Measurements from ENCODE around the gene NSDHL.

The NSDHL gene

GRCh38 chrX:152843852-152844251 lies 13.0 kb downstream of the NSDHL start:
- DNase-seq (ENCODE audit: low spot score), result no peak

DNA sequence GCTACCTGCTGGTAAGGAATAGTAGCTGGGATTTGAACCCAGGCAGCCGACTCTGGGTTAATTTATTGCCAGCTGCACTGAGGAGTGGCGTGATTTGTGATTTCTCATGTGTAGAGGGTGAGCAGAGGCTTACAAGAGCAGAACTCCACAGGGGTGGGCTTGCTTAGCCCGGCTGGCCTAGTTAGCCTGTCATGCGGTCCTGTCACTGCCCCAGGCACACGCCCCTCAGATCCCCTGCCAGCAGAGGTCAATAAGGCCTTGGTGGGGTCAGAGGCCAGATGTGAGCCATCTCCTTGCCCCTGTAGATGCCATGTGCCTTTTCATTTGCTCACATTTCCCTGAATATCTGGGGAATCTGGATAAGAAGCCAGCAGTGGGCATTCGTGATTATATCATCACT lies 13.4 kb downstream of the NSDHL start:
- DNase-seq (ENCODE audit: low spot score), result no peak

DNA sequence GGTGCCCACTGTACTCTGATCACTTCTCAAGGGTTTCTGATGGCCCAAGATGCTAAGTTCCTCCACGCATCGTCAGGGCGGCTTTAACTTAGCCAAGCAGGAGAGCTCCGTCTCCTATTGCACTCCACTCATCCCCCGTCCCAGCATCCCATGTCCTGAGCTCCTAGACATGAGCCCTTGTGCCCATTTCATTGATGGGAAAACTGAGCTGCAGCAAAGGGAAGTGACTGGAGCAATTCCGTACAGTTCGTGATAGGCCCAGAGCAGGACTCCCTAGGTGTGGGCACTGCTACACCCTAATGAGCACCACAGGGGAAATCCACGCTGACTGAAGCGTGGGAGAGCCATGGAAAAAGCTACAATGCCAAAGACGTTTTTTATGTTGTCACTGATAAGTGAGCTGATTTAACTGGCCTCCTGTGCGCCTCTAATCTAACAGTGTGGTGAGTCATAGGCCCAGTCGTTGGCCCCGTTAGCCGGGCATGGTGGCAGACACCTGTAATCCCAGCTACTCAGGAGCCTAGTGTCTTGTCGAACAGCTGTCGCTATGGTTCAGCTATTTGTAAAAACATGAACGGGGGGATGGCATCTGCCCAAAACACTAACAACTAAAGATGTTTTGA lies 14.9 kb downstream of the NSDHL start:
- no peak for DNase-seq (ENCODE audit: low spot score)

DNA sequence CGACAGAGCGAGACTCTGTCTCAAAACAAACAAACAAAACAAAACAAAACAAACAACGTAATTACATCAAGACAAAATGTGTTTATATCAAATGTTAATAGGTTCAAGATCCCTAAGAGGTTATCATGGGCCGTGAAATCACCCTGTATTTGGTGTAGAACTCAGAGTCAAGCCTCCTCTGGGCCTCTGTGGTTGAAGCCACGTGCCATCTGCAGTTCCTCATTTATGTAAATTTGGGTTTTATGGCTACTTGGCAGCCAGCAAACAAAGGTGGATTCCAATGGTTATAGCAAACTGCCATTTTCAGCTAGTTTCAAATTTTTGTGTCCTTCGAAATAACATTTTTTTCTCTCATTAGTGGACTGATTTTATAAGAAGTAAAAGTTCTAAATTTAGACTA lies 16.4 kb downstream of the NSDHL start:
- no peak for DNase-seq (ENCODE audit: low spot score)

- DNase-seq (ENCODE audit: low spot score), result no peak
Measured at GRCh38 chrX:152850465-152850864, 19.6 kb downstream of the NSDHL start.

- no peak for DNase-seq (ENCODE audit: low spot score)
Measured at GRCh38 chrX:152853986-152854385, 23.1 kb downstream of the NSDHL start.

DNA sequence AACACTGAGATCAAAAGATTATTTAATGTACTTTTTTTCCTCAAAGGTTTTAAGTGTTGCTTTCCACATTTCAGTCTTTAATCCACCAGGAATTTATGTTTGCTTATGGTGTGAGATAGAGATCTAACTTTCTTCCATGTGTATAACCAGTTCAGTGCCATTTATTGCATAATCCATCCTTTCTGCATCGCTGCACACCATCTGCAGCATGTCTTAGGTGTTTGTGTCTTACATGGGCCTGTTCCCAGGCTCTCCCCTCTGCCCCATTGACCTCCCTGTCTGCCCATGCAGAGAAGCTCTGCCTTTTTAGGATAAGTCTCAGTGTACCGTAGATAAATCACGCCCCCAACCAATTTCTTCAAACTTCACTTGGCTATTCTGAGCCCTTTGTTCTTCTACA lies 30.3 kb downstream of the NSDHL start:
- peak; percentile 63 for DNase-seq (ENCODE audit: low spot score)

DNA sequence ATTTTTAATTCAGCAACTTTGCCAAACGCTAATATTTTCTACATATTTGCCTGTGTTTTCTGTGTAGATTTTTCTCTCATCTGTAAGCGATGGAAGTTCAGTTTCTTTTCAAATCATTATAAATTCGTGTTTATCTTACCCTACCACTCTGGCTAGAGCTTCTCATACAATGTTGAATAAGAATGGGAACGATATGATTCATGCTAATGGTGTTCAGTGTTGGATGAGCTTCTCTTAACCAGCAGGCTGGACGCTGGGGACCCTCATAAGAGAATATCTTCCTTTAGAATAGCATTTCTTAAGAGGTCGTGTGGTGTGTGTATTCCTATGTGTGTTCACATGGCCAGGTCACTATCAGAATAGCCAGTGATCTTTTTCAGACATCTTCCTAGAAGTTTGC lies 31.0 kb downstream of the NSDHL start:
- DNase-seq (ENCODE audit: low spot score), result no peak

GRCh38 chrX:152865232-152865920 lies 34.5 kb downstream of the NSDHL start:
- no peak for DNase-seq (ENCODE audit: low spot score)

GRCh38 chrX:152866386-152866785 lies 35.5 kb downstream of the NSDHL start:
- no peak for DNase-seq (ENCODE audit: low spot score)

DNA sequence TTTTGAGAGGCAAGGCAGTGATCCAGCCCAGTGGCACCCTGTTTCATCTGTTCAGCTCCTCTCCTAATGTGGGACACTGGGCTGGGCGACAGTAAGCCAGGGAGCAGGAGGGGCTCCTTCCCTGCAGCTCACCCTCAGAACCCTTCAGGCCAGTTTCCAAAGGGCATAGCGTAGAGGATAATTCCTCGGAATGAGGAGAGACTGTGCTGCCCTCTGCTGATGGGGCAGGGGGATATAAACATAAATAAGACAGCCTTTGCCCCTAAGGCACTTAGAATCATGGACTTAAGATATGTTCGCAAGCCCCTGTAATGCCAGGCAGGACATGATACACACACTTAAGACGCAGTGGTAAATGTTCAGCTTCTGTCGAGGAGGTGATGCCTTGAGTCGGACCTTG lies 39.1 kb downstream of the NSDHL start:
- DNase-seq (ENCODE audit: low spot score), result no peak

GRCh38 chrX:152871260-152871659 lies 40.4 kb downstream of the NSDHL start:
- no peak for DNase-seq (ENCODE audit: low spot score)

- no peak for DNase-seq (ENCODE audit: low spot score)
Measured at GRCh38 chrX:152872522-152872921, 41.7 kb downstream of the NSDHL start.

GRCh38 chrX:152873361-152873760 lies 42.5 kb downstream of the NSDHL start:
- DNase-seq (ENCODE audit: low spot score), result no peak

- no peak for DNase-seq (ENCODE audit: low spot score)
Measured at GRCh38 chrX:152876931-152877840, 46.3 kb downstream of the NSDHL start.

DNA sequence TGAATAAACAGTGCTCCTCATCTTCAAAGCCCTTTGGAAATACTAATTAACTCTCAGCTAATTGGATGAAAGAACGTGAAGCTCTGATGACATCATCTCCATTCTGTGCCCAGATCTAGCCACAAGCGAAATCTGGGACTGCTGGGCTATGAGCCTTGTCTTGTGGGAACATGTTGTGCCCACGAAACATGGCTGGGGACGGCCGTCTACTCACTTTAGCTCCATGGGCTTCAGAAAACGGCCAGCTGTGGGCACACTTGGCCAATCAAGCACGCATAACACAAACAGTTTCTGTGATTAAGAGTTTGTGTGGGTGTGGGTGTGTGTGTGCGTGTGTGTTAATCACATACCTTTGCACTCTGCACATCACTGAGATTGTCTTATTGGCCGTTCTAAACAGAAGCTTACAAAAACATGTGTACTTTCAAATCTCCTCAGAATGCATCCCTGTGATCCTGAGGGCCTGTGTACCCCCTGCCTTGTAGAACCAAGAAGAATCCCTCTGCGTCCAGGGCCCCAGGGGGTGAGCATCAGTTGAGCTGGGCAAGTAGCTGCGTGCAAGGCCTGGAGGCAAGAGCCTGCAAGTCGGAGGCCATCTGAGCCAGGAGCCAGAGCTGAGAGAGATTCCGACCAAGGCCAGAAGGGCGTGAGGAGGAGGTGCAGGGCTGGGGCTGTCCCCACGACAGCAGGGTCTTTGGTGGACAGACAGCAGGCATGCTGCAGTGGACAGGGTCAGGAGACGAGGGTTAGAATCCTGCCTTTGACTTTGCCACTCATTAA lies 48.3 kb downstream of the NSDHL start:
- DNase-seq (ENCODE audit: low spot score), result no peak

DNA sequence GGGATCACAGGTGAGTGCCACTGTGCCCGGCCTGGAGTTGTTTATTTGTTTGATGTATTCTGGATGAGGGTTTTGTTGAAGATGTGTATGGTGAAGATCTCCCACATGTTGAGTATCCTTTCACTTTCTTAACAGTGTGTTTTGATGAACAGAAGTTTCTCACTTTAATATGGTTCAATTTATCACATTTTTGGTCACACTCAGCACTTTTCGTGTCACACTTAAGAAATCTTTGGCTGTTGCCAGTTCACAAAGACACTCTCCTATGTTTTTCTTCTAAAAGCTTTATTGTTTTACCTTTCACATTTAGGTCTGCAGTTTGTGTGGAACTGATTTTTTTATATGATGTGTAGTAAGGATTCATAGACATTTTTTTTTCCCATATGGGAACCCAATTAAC lies 50.4 kb downstream of the NSDHL start:
- DNase-seq (ENCODE audit: low spot score), result no peak

DNA sequence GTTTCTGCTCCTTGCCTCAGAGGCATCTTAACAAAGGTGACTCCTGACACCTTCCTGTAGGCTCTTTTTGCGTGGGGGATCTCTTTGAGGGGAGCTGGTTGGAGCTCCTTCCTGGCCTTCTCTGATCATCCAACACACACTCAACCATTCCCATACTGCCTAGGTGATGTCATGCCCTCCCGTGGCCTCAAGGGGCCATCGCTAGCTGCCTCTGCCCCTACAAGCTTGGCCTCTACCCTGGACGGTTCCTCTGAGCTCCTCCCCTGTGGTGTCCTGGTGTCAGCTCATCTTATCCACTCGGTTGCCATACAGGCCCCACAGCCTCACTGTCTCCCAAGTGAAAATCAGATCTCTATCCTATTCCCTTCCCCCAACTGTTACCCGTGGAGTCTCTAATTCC lies 53.3 kb downstream of the NSDHL start:
- no peak for DNase-seq (ENCODE audit: low spot score)

DNA sequence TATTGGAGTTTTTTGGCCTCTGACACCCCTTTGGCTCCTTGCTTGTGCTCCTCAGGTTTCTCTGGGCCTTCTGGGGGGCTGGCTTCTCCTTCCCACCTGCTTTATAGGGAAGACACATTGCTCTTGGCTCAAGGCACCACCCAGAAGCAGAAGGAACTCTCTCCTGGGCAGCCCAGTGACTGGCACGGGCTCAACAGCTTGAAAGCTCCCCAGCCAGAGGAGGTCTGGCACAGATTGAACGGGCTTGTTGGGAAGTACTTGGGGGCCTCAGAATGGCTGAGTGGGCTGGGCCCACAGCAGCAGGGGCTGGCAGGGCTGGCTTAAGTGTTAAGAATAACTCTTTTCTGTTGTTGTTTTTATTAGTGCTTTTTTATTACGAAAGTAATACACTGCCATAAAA lies 55.9 kb downstream of the NSDHL start:
- DNase-seq (ENCODE audit: low spot score), result no peak

DNA sequence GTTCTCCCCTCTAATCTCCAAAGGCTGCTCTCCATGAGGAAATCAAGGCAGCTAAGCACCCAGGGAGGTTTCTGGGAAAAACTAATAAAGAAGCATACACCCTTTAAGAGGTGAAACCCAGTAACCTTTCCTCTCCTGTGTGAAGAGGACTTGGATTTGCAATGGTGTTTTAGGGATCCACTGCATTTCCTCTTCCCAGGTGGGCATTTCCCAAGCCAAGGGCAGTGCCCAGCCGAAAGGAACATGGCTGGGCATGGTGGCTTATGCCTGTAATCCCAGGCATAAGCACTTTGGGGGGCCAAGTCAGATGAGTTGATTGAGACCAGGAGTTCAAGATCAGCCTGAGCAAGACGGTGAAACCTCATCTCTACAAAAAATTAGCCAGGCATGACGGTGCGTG lies 61.6 kb downstream of the NSDHL start:
- no peak for DNase-seq (ENCODE audit: low spot score)

DNA sequence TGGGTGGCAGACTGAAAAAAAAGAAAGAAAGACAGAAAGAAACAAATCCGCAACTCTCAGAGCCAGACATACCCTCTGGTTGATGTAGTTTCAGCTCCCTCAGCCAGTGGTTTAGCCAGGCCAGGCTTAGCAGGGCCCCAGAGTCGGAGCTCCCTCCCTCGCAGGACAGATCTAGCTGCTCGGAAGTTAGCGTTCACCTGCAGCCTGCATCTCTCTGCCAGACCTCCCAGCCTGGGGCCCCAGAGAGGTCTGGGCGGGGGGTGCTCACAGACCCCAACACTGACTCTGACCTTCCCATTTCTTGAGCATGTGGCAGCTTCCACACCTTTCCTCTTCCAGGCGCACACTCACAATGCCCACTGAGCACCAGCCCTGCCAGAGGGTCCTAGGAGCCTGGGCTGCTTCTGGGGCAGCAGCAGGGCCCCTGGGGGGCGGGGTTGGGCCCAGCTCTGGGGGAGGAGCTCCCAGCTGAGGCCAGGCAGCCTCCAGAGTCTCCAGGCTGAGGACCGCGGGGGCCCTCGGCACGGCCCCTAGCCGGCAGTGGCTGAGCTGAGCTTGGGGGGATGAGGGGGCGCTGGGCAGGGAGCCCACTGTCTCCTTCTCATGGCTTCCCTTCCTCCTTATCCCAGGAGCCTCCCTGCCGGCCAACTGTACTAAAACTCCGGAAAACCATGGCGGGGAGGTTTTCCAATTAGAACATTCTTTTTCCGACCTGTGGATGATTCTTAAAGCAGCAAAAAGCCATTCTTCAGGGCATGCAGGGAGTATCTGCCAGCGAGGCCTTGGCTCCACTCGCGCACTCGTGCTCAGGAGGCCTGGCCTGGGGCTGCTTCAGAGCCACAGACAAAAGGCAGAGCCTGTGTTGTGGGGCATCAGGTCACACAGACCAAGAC lies 62.4 kb downstream of the NSDHL start:
- peak; percentile 28 for DNase-seq (ENCODE audit: low spot score)

Measured in SK-N-DZ (cell line).